IPS-18a (cell line): ENCODE results near the gene CCDC197.

ENCODE experiments used
- H3K27ac ChIP-seq: one replicate; pipeline ENCODE4 v1.5.1; 2013; ENCODE audit warnings: low read length
- H3K27me3 ChIP-seq: one replicate; pipeline ENCODE4 v1.6.1; 2013; ENCODE audit warnings: mild to moderate bottlenecking, low read length; ENCODE audit not compliant: control insufficient read depth, insufficient read depth
- H3K36me3 ChIP-seq: one replicate; pipeline ENCODE4 v1.6.1; 2013; ENCODE audit warnings: low read depth, low read length; ENCODE audit not compliant: control insufficient read depth
- H3K4me1 ChIP-seq: one replicate; pipeline ENCODE4 v1.6.1; 2013; ENCODE audit warnings: low read depth, low read length; ENCODE audit not compliant: control insufficient read depth
- H3K4me3 ChIP-seq: one replicate; pipeline ENCODE4 v1.5.1; 2013; ENCODE audit warnings: low read length
- H3K9ac ChIP-seq: one replicate; pipeline ENCODE4 v1.6.1; 2013; ENCODE audit warnings: mild to moderate bottlenecking, low read length, moderate library complexity
- H3K9me3 ChIP-seq: one replicate; pipeline ENCODE4 v1.6.1; 2013; ENCODE audit warnings: low read depth, low read length; ENCODE audit not compliant: control insufficient read depth

The CCDC197 gene

GRCh38 chr14:93964281-93964680 lies 32.8 kb upstream of the CCDC197 start:
- peaks cover 7% of the 10 kb centered on the region for H3K4me1 ChIP-seq
- H3K9ac ChIP-seq = no peak overlapping the region
- no peak overlapping the region for H3K4me3 ChIP-seq
- no peaks in the 10 kb centered on the region for H3K36me3 ChIP-seq
- H3K27me3 ChIP-seq = no peaks in the 10 kb centered on the region
- H3K9me3 ChIP-seq = no peaks in the 10 kb centered on the region
- H3K27ac ChIP-seq = no peak overlapping the region

- Histone ChIP-seq H3K4me1 (peaks cover 1% of the 10 kb centered on the region), H3K36me3 (no peaks in the 10 kb centered on the region), H3K9me3 (no peaks in the 10 kb centered on the region), H3K27ac (no peak overlapping the region), H3K9ac (no peak overlapping the region), H3K4me3 (no peak overlapping the region), H3K27me3 (no peaks in the 10 kb centered on the region)
These were observed 32.2 kb upstream of the CCDC197 start for GRCh38 chr14:93964820-93965286.

- Histone ChIP-seq H3K27me3 (no peaks in the 10 kb centered on the region), H3K9ac (no peak overlapping the region), H3K9me3 (no peaks in the 10 kb centered on the region), H3K36me3 (no peaks in the 10 kb centered on the region), H3K4me1 (no peaks in the 10 kb centered on the region), H3K4me3 (no peak overlapping the region), H3K27ac (no peak overlapping the region)
These were observed 31.7 kb upstream of the CCDC197 start for GRCh38 chr14:93965287-93965821.

GRCh38 chr14:93965946-93966474 lies 31.1 kb upstream of the CCDC197 start:
- Histone ChIP-seq H3K4me1 (no peaks in the 10 kb centered on the region), H3K27me3 (no peaks in the 10 kb centered on the region), H3K9me3 (no peaks in the 10 kb centered on the region), H3K27ac (no peak overlapping the region), H3K36me3 (no peaks in the 10 kb centered on the region), H3K4me3 (no peak overlapping the region), H3K9ac (no peak overlapping the region)

- Histone ChIP-seq H3K4me3 (no peak overlapping the region), H3K27ac (no peak overlapping the region), H3K4me1 (no peaks in the 10 kb centered on the region), H3K9me3 (no peaks in the 10 kb centered on the region), H3K36me3 (no peaks in the 10 kb centered on the region), H3K27me3 (no peaks in the 10 kb centered on the region), H3K9ac (no peak overlapping the region)
These were observed 29.4 kb upstream of the CCDC197 start for GRCh38 chr14:93967637-93968250.

GRCh38 chr14:93969082-93969828 lies 27.8 kb upstream of the CCDC197 start:
- Histone ChIP-seq H3K9ac (no peak overlapping the region), H3K27me3 (no peaks in the 10 kb centered on the region), H3K27ac (no peak overlapping the region), H3K9me3 (no peaks in the 10 kb centered on the region), H3K4me3 (no peak overlapping the region), H3K4me1 (no peaks in the 10 kb centered on the region), H3K36me3 (no peaks in the 10 kb centered on the region)

- no peak overlapping the region for H3K9ac ChIP-seq
- H3K27me3 ChIP-seq = no peaks in the 10 kb centered on the region
- no peaks in the 10 kb centered on the region for H3K36me3 ChIP-seq
- no peaks in the 10 kb centered on the region for H3K9me3 ChIP-seq
- no peaks in the 10 kb centered on the region for H3K4me1 ChIP-seq
- no peak overlapping the region for H3K4me3 ChIP-seq
- H3K27ac ChIP-seq = no peak overlapping the region
These were observed 26.5 kb upstream of the CCDC197 start for GRCh38 chr14:93970585-93970964.

- no peaks in the 10 kb centered on the region for H3K27me3 ChIP-seq
- H3K27ac ChIP-seq = no peak overlapping the region
- H3K9ac ChIP-seq = no peak overlapping the region
- H3K4me3 ChIP-seq = no peak overlapping the region
- H3K36me3 ChIP-seq = no peaks in the 10 kb centered on the region
- H3K4me1 ChIP-seq = no peaks in the 10 kb centered on the region
- no peaks in the 10 kb centered on the region for H3K9me3 ChIP-seq
These were observed 26.0 kb upstream of the CCDC197 start for GRCh38 chr14:93970965-93971634.

GRCh38 chr14:93971635-93972027 lies 25.5 kb upstream of the CCDC197 start:
- Histone ChIP-seq H3K27me3 (no peaks in the 10 kb centered on the region), H3K4me3 (no peak overlapping the region), H3K4me1 (no peaks in the 10 kb centered on the region), H3K9me3 (no peaks in the 10 kb centered on the region), H3K36me3 (no peaks in the 10 kb centered on the region), H3K27ac (no peak overlapping the region), H3K9ac (no peak overlapping the region)

- Histone ChIP-seq H3K27ac (no peak overlapping the region), H3K4me1 (no peaks in the 10 kb centered on the region)
These were observed 24.4 kb upstream of the CCDC197 start for GRCh38 chr14:93972618-93973205.

GRCh38 chr14:93973607-93974006 lies 23.5 kb upstream of the CCDC197 start:
- Histone ChIP-seq H3K4me1 (no peaks in the 10 kb centered on the region), H3K9ac (no peak overlapping the region), H3K9me3 (no peaks in the 10 kb centered on the region), H3K27ac (no peak overlapping the region), H3K27me3 (no peaks in the 10 kb centered on the region), H3K36me3 (no peaks in the 10 kb centered on the region), H3K4me3 (no peak overlapping the region)

More at GRCh38 chr14:93972618-93973205, 24.4 kb upstream of the CCDC197 start:
- Histone ChIP-seq H3K27me3 (no peaks in the 10 kb centered on the region), H3K9me3 (no peaks in the 10 kb centered on the region), H3K4me3 (no peak overlapping the region), H3K9ac (no peak overlapping the region), H3K36me3 (no peaks in the 10 kb centered on the region)
